SIG-M5 (cell line): Measurements from ENCODE around the gene APLF.
"Not testable (repeated sequence)": the region's sequence is repeated elsewhere in the genome, so short reads cannot be mapped to it uniquely, and the experiment has no call there.

Experiments used
- DNase-seq: peaks from one replicate; lab custom pipeline; 2025; lab: John Stamatoyannopoulos, UW

APLF gene

GRCh38 chr2:68529651-68530050, 62.3 kb downstream of the APLF start:
- DNase-seq = not testable (repeated sequence)

DNA sequence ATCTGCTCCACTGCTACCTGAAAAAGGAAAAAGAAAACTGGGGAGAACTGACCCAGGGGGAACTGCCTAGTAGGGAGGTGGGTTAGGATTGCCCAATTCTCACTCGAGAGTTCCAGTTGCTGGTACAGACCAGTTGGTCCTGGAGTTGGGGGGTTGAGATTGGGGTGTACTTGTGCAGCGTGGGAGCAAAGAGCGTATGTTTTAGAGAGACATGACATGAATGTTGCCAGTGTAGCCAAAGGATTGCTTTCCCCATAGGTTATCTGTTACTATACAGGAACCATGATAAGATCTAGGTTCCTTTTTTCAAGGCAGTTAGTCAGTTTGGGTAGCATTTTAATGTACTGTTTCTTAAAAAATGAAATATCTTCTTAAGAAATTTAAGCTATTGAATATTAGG, 68.6 kb downstream of the APLF start:
- DNase-seq = no peak

- DNase-seq = no peak
Measured at GRCh38 chr2:68537011-68537410, 69.6 kb downstream of the APLF start.

- no peak for DNase-seq
Measured at GRCh38 chr2:68537809-68538208, 70.4 kb downstream of the APLF start.

DNA sequence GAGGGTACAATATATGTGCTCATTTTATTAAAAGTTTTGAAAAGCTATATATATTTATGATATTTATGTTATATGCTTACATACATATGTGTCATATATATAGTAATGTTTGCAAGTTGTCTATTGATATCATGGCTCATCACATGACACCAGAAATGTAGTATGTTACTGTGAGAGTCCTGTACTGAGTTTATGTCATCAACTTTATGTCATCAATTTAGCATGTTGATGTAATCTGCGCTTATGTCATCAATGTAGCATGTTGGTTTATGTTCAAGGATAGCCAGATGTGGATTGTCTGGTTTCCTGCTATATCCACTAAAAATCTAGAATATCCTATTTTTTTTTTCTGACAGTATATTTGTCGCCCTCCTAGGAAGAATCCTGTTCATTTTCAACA, 77.4 kb downstream of the APLF start:
- DNase-seq = no peak

- no peak for DNase-seq
Measured at GRCh38 chr2:68548396-68548795, 81.0 kb downstream of the APLF start.

DNA sequence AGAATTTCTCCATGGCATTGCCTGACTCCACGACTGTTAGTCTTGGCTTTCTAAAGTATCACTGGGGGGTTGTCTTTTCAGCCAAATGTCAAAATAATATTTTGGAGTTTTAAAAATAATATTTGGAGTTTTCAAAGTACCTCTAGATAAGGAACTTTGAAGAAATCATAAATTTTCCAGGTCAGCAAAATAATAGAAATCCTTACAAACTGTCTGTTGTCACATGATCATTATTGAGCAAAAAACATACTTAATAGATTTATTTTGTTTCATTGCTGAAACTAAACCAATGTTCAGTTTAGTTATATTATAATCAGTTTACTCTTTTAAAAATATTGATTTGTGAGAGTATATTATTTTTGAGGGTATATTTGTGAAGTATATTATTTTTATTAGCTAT, 85.7 kb downstream of the APLF start:
- DNase-seq = no peak

DNA sequence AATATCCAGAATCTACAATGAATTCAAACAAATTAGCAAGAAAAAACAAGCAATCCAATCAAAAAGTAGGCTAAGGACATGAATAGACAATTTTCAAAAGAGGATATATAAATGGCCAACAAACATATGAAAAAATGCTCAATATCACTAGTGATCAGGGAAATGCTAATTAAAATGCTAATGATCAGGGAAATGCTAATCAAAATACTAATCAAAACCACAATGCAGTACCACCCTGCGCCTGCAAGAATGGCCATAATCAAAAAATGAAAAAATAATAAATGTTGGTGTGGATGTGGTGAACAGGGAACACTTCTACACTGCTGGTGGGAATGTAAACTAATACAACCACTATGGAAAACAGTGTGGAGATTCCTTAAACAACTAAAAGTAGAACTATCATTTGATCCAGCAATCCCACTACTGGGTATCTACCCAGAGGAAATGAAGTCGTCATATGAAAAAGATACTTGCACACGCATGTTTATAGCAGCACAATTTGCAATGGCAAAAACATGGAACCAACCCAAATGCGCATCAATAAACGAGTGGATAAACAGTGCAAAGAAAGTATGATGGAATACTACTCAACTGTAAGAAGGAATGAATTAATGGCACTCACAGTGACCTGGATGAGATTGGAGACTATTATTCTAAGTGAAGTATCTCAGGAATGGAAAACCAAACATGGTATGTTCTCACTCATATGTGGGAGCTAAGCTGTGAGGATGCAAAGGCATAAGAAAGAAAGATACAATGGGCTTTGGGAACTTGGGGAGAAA, 88.2 kb downstream of the APLF start:
- DNase-seq = not testable (repeated sequence)

DNA sequence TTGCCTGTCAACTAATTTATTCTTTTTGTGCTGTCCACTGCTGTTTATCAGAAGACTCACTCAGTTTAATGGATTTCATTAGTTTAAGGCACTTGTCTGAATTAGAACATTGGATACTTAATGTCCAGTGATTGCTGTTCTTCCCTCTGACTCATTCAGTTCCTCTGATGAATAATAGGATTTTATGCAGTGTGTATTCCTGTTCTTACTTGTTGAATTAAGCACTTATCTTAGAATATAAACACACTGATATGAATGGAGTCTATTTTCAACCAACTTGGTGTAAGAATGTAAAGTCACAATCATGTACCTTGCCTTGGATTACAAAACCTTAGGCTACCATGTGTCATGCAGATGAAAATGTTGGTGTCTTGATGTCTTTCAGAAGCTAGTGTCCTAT, 89.0 kb downstream of the APLF start:
- no peak for DNase-seq

GRCh38 chr2:68558576-68558975, 91.2 kb downstream of the APLF start:
- no peak for DNase-seq

- DNase-seq = no peak
Measured at GRCh38 chr2:68559692-68560091, 92.3 kb downstream of the APLF start.

- DNase-seq = no peak
Measured at GRCh38 chr2:68560545-68560944, 93.2 kb downstream of the APLF start.

DNA sequence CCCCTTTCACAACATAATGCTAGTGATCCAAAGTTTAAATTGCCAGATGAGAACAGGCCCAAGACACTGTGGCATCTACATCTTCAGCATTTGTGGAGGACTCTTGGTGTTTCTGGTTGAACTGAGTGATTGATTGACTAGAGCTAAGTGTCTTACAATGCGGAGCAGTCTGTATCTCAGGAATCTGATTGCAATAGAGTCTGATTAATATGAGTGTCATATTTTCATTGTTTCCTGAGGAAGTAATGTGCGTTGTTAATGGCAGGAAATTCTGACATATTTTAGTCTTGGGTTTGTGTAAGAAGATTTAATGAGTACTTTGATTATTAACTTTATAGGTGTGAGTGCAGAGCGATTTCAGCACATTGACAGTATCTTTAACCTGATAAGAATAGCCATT, 94.0 kb downstream of the APLF start:
- DNase-seq = no peak

DNA sequence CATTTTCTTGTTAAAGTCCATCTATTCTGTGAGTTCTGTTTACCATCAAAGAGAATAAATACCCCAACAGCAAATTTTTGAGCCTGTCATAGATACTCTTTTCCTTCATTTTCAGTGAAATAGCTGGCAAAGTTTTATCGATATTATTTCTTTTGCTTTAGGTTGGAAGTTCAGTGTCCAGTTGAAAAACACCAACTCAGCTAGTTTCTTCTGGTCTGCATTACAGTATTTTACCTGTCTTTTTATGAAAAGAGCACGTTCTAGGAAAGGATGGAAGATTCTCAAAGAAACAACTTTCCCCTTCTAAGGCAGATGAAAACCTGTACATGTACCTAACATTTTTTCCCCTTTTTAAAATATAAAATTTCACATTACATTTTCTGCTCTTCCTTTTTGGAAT, 95.5 kb downstream of the APLF start:
- no peak for DNase-seq

- no peak for DNase-seq
Measured at GRCh38 chr2:68564426-68564825, 97.0 kb downstream of the APLF start.

GRCh38 chr2:68565273-68565672, 97.9 kb downstream of the APLF start:
- no peak for DNase-seq

GRCh38 chr2:68565858-68566257, 98.5 kb downstream of the APLF start:
- no peak for DNase-seq

DNA sequence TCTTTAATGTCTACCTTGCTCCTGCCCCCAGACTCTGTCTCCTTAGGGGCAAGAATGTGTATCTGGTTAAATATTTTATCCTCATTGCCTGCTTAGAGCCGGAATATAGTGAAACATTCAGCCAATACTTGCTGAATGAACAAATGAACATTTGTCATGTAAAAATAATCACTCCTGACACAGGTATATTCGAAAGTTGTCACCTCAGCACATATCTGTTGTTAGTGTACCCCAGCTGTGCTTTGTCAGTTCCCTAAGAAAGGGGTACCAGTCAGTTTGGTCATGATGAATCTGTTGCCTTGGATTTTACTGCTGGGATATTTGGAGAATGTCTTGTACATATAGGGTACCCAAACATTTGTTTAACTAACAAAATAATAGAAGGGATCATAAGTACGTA, 99.0 kb downstream of the APLF start:
- no peak for DNase-seq

- no peak for DNase-seq
Measured at GRCh38 chr2:68568116-68568515, 100.7 kb downstream of the APLF start.

GRCh38 chr2:68569604-68570003, 102.2 kb downstream of the APLF start:
- no peak for DNase-seq

GRCh38 chr2:68570434-68570833, 103.0 kb downstream of the APLF start:
- DNase-seq = not testable (repeated sequence)

- no peak for DNase-seq
Measured at GRCh38 chr2:68574202-68574791, 106.9 kb downstream of the APLF start.

- no peak for DNase-seq
Measured at GRCh38 chr2:68577183-68577582, 109.8 kb downstream of the APLF start.

DNA sequence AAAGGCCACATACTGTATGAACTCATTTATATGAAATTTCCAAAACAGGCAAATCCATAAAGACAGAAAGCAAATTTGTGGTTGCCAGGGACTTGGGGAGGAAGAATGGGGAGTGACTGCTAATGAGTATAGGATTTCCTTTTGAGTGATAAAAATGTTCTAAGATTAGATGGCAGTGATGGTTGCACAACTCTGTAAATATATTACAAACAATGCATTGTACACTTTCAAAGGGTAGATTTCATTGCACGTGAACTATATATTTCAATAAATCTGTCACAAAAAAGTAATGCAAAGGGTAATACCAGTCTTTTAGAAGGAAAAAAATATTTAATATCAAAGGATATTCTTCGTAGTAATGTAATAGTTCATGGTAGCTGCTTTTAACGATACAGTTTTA, 112.3 kb downstream of the APLF start:
- DNase-seq = no peak
